Measurements from ENCODE around the gene GABARAP.

Gene GABARAP

DNA sequence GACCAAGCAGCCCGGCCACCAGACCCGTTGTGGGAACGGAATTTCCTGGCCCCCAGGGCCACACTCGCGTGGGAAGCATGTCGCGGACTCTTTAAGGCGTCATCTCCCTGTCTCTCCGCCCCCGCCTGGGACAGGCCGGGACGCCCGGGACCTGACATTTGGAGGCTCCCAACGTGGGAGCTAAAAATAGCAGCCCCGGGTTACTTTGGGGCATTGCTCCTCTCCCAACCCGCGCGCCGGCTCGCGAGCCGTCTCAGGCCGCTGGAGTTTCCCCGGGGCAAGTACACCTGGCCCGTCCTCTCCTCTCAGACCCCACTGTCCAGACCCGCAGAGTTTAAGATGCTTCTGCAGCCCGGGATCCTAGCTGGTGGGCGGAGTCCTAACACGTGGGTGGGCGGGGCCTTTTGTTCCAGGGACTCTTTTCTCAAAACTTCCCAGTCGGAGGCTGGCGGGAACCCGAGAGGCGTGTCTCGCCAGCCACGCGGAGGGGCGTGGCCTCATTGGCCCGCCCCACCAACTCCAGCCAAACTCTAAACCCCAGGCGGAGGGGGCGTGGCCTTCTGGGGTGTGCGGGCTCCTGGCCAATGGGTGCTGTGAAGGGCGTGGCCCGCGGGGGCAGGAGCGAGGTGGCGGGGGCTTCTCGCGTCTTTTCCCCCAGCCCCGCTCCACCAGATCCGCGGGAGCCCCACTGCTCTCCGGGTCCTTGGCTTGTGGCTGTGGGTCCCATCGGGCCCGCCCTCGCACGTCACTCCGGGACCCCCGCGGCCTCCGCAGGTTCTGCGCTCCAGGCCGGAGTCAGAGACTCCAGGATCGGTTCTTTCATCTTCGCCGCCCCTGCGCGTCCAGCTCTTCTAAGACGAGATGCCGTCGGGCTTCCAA is 39.1 kb upstream of the GABARAP start, which contains the start of gene SLC2A4 (continued):
- TF ChIP-seq OVOL3 (tag by site-specific recombination; IDR thresholded peaks at IDR 0.05) (no peak), ZNF266 (tag by site-specific recombination; IDR thresholded peaks at IDR 0.05; ENCODE audit: low read depth) (no peak), TRIM28 (IDR thresholded peaks at IDR 0.05; ENCODE audit: borderline replicate concordance, low read length) (no peak), ZNF626 (tag by site-specific recombination; IDR thresholded peaks at IDR 0.05) (no peak), ZNF138 (tag by site-specific recombination; IDR thresholded peaks at IDR 0.05; ENCODE audit: borderline replicate concordance) (no peak), KLF9 (tag by site-specific recombination; IDR thresholded peaks at IDR 0.05; ENCODE audit: low read depth) (peak; percentile 99), ZNF121 (tag by site-specific recombination; IDR thresholded peaks at IDR 0.05) (peak; percentile 72; the same call in 1 of the 2 replicates), ZSCAN30 (tag by site-specific recombination; IDR thresholded peaks at IDR 0.05) (no peak), ZNF112 (tag by site-specific recombination; IDR thresholded peaks at IDR 0.05) (no peak), ZNF530 (tag by site-specific recombination; IDR thresholded peaks at IDR 0.05; ENCODE audit: low read depth) (no peak), ZFP69B (tag by site-specific recombination; IDR thresholded peaks at IDR 0.05) (peak; percentile 27; the same call in 1 of the 2 replicates), ZNF335 (tag by site-specific recombination; conservative IDR thresholded peaks at IDR 0.05) (peak; percentile 63), FEZF1 (tag by site-specific recombination; IDR thresholded peaks at IDR 0.05) (no peak), GLIS1 (tag by site-specific recombination; IDR thresholded peaks at IDR 0.05) (peak; percentile 89), ZEB2 (tag by site-specific recombination; IDR thresholded peaks at IDR 0.05) (no peak), ZBTB48 (tag by site-specific recombination; IDR thresholded peaks at IDR 0.05) (no peak), ZNF768 (tag by site-specific recombination; IDR thresholded peaks at IDR 0.05) (no peak), GFI1B (tag by site-specific recombination; IDR thresholded peaks at IDR 0.05) (no peak), ZNF837 (tag by site-specific recombination; IDR thresholded peaks at IDR 0.05) (no peak), ZNF155 (tag by site-specific recombination; IDR thresholded peaks at IDR 0.05) (no peak), ZBTB20 (tag by site-specific recombination; IDR thresholded peaks at IDR 0.05) (peak; percentile 57; the same call in 1 of the 2 replicates), ZNF341 (tag by site-specific recombination; IDR thresholded peaks at IDR 0.05; ENCODE audit: low read depth) (no peak; the same call in 1 of the 2 replicates), ZNF621 (tag by site-specific recombination; IDR thresholded peaks at IDR 0.05) (no peak), SP3 (tag by site-specific recombination; IDR thresholded peaks at IDR 0.05) (peak; percentile 92)
- TF ChIP-seq, protein P1, sequence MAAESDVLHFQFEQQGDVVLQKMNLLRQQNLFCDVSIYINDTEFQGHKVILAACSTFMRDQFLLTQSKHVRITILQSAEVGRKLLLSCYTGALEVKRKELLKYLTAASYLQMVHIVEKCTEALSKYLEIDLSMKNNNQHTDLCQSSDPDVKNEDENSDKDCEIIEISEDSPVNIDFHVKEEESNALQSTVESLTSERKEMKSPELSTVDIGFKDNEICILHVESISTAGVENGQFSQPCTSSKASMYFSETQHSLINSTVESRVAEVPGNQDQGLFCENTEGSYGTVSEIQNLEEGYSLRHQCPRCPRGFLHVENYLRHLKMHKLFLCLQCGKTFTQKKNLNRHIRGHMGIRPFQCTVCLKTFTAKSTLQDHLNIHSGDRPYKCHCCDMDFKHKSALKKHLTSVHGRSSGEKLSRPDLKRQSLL (tag by site-specific recombination; IDR thresholded peaks at IDR 0.05), result peak; percentile 85
- TF ChIP-seq, protein P2, sequence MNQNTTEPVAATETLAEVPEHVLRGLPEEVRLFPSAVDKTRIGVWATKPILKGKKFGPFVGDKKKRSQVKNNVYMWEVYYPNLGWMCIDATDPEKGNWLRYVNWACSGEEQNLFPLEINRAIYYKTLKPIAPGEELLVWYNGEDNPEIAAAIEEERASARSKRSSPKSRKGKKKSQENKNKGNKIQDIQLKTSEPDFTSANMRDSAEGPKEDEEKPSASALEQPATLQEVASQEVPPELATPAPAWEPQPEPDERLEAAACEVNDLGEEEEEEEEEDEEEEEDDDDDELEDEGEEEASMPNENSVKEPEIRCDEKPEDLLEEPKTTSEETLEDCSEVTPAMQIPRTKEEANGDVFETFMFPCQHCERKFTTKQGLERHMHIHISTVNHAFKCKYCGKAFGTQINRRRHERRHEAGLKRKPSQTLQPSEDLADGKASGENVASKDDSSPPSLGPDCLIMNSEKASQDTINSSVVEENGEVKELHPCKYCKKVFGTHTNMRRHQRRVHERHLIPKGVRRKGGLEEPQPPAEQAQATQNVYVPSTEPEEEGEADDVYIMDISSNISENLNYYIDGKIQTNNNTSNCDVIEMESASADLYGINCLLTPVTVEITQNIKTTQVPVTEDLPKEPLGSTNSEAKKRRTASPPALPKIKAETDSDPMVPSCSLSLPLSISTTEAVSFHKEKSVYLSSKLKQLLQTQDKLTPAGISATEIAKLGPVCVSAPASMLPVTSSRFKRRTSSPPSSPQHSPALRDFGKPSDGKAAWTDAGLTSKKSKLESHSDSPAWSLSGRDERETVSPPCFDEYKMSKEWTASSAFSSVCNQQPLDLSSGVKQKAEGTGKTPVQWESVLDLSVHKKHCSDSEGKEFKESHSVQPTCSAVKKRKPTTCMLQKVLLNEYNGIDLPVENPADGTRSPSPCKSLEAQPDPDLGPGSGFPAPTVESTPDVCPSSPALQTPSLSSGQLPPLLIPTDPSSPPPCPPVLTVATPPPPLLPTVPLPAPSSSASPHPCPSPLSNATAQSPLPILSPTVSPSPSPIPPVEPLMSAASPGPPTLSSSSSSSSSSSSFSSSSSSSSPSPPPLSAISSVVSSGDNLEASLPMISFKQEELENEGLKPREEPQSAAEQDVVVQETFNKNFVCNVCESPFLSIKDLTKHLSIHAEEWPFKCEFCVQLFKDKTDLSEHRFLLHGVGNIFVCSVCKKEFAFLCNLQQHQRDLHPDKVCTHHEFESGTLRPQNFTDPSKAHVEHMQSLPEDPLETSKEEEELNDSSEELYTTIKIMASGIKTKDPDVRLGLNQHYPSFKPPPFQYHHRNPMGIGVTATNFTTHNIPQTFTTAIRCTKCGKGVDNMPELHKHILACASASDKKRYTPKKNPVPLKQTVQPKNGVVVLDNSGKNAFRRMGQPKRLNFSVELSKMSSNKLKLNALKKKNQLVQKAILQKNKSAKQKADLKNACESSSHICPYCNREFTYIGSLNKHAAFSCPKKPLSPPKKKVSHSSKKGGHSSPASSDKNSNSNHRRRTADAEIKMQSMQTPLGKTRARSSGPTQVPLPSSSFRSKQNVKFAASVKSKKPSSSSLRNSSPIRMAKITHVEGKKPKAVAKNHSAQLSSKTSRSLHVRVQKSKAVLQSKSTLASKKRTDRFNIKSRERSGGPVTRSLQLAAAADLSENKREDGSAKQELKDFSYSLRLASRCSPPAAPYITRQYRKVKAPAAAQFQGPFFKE (tag by site-specific recombination; IDR thresholded peaks at IDR 0.05; ENCODE audit: borderline replicate concordance), result no peak
- TF ChIP-seq, protein P3, sequence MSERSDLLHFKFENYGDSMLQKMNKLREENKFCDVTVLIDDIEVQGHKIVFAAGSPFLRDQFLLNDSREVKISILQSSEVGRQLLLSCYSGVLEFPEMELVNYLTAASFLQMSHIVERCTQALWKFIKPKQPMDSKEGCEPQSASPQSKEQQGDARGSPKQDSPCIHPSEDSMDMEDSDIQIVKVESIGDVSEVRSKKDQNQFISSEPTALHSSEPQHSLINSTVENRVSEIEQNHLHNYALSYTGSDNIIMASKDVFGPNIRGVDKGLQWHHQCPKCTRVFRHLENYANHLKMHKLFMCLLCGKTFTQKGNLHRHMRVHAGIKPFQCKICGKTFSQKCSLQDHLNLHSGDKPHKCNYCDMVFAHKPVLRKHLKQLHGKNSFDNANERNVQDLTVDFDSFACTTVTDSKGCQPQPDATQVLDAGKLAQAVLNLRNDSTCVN (tag by site-specific recombination; optimal IDR thresholded peaks at IDR 0.05), result peak; percentile 30
- TF ChIP-seq, protein P4, sequence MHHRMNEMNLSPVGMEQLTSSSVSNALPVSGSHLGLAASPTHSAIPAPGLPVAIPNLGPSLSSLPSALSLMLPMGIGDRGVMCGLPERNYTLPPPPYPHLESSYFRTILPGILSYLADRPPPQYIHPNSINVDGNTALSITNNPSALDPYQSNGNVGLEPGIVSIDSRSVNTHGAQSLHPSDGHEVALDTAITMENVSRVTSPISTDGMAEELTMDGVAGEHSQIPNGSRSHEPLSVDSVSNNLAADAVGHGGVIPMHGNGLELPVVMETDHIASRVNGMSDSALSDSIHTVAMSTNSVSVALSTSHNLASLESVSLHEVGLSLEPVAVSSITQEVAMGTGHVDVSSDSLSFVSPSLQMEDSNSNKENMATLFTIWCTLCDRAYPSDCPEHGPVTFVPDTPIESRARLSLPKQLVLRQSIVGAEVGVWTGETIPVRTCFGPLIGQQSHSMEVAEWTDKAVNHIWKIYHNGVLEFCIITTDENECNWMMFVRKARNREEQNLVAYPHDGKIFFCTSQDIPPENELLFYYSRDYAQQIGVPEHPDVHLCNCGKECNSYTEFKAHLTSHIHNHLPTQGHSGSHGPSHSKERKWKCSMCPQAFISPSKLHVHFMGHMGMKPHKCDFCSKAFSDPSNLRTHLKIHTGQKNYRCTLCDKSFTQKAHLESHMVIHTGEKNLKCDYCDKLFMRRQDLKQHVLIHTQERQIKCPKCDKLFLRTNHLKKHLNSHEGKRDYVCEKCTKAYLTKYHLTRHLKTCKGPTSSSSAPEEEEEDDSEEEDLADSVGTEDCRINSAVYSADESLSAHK (tag by site-specific recombination; IDR thresholded peaks at IDR 0.05), result no peak
- TF ChIP-seq, protein P5, sequence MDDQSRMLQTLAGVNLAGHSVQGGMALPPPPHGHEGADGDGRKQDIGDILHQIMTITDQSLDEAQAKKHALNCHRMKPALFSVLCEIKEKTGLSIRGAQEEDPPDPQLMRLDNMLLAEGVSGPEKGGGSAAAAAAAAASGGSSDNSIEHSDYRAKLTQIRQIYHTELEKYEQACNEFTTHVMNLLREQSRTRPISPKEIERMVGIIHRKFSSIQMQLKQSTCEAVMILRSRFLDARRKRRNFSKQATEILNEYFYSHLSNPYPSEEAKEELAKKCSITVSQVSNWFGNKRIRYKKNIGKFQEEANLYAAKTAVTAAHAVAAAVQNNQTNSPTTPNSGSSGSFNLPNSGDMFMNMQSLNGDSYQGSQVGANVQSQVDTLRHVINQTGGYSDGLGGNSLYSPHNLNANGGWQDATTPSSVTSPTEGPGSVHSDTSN (CRISPR knock-in tag; IDR thresholded peaks at IDR 0.05), result no peak
